Midbrain (tissue), 1 donor: ENCODE results near the gene PPARD.
A peak's percentile ranks its signal among the peaks of the same experiment; 100 is the strongest.

Experiments used
- DNase-seq: peaks from one replicate; lab custom pipeline; 2025; lab: John Stamatoyannopoulos, UW

The PPARD gene

GRCh38 chr6:35441642-35442041 lies 99.3 kb downstream of the PPARD start:
- no peak for DNase-seq

GRCh38 chr6:35442693-35443092 lies 100.3 kb downstream of the PPARD start:
- DNase-seq: no peak

GRCh38 chr6:35443341-35444030 lies 101.1 kb downstream of the PPARD start:
- DNase-seq: no peak

- DNase-seq: no peak
Measured at GRCh38 chr6:35445691-35446090, 103.3 kb downstream of the PPARD start.

GRCh38 chr6:35448191-35448590 lies 105.8 kb downstream of the PPARD start:
- no peak for DNase-seq

GRCh38 chr6:35449287-35449881 lies 107.0 kb downstream of the PPARD start:
- DNase-seq: peak; percentile 85

- DNase-seq: no peak
Measured at GRCh38 chr6:35451354-35452182, 109.2 kb downstream of the PPARD start.

- peak; percentile 90 for DNase-seq
Measured at GRCh38 chr6:35452183-35453090, 110.1 kb downstream of the PPARD start, which contains the start of gene FANCE. FANCE (plus strand) TSS chr6:35452338; CDS start chr6:35452546, 208 bp downstream.

GRCh38 chr6:35453236-35453635 lies 110.9 kb downstream of the PPARD start:
- no peak for DNase-seq

GRCh38 chr6:35454391-35455110 lies 112.2 kb downstream of the PPARD start:
- DNase-seq: no peak

- no peak for DNase-seq
Measured at GRCh38 chr6:35457907-35458306, 115.5 kb downstream of the PPARD start.

- DNase-seq: no peak
Measured at GRCh38 chr6:35461270-35461669, 118.9 kb downstream of the PPARD start.

GRCh38 chr6:35463292-35463691 lies 120.9 kb downstream of the PPARD start:
- DNase-seq: no peak

GRCh38 chr6:35465646-35466045 lies 123.3 kb downstream of the PPARD start:
- DNase-seq: no peak

GRCh38 chr6:35468181-35468979 lies 126.0 kb downstream of the PPARD start, which contains the start of gene RPL10A:
RPL10A (plus strand) TSS chr6:35468401; CDS start chr6:35468435, 34 bp downstream.
- peak; percentile 98 for DNase-seq

GRCh38 chr6:35468980-35469750 lies 126.8 kb downstream of the PPARD start:
- DNase-seq: peak; percentile 6

GRCh38 chr6:35469751-35470662 lies 127.6 kb downstream of the PPARD start:
- DNase-seq: no peak

- no peak for DNase-seq
Measured at GRCh38 chr6:35470663-35471120, 128.3 kb downstream of the PPARD start.
